ENCODE data around the gene POLA2. TPM values are rescaled to one million over a fixed set of nuclear protein-coding genes. Genes with fewer than 3 reads are reported as not detected.
"Not testable (repeated sequence)": the region's sequence is repeated elsewhere in the genome, so short reads cannot be mapped to it uniquely, and the experiment has no call there.

The POLA2 gene
- total and polyA plus RNA-seq, 4 donors, result 4.5 to 14.2 (median 9.5) TPM

- TF ChIP-seq CTCF (IDR thresholded peaks at IDR 0.05; ENCODE audit: control extremely low read depth, extremely low read depth), result peak; percentile 93
- WGBS, 2 donors, result 9% methylated on average over 13 of the region's 13 CpGs
- H3K9me3 ChIP-seq (ENCODE audit: control insufficient read depth in 4 of 4, insufficient read depth in 3 of 4, low read length in 3 of 4), result no peaks in the 10 kb centered on the region
- H3K4me3 ChIP-seq, result no peak overlapping the region
- H3K9ac ChIP-seq (ENCODE audit: insufficient read depth in 1 of 2, low read length in 2 of 2), result peak overlapping the region in 1 of 2 donors; percentile 23
- DNase-seq (peak; percentile 88 to 95 (median 92)), ATAC-seq (ENCODE audit: insufficient read depth, low FRiP score) (no peak)
- H3K27ac ChIP-seq (ENCODE audit: low read depth in 1 of 2, low read length in 1 of 2), result peak overlapping the region in 1 of 2 donors; percentile 34
- H3K27me3 ChIP-seq (ENCODE audit: control insufficient read depth in 3 of 3, insufficient read depth in 3 of 3, low read length in 2 of 3), result no peaks in the 10 kb centered on the region
- H3K4me1 ChIP-seq (ENCODE audit: control insufficient read depth in 5 of 5, insufficient read depth in 5 of 5, low read length in 5 of 5), result peaks cover 0 to 11% (median 4%) of the 10 kb centered on the region in 5 donors
- H3K36me3 ChIP-seq (ENCODE audit: control insufficient read depth in 4 of 4, insufficient read depth in 4 of 4, low read length in 4 of 4), result no peaks in the 10 kb centered on the region
These were observed 68.2 kb downstream of the POLA2 start for GRCh38 chr11:65329944-65330403.

GRCh38 chr11:65330544-65330943 lies 68.8 kb downstream of the POLA2 start:
- DNase-seq (no peak), ATAC-seq (ENCODE audit: insufficient read depth, low FRiP score) (no peak)
- Histone ChIP-seq H3K27ac (ENCODE audit: low read depth in 1 of 2, low read length in 1 of 2) (no peak overlapping the region), H3K9ac (ENCODE audit: insufficient read depth in 1 of 2, low read length in 2 of 2) (no peak overlapping the region), H3K27me3 (ENCODE audit: control insufficient read depth in 3 of 3, insufficient read depth in 3 of 3, low read length in 2 of 3) (no peaks in the 10 kb centered on the region), H3K4me3 (no peak overlapping the region), H3K4me1 (ENCODE audit: control insufficient read depth in 5 of 5, insufficient read depth in 5 of 5, low read length in 5 of 5) (peaks cover 0 to 16% (median 9%) of the 10 kb centered on the region in 5 donors), H3K36me3 (ENCODE audit: control insufficient read depth in 4 of 4, insufficient read depth in 4 of 4, low read length in 4 of 4) (no peaks in the 10 kb centered on the region), H3K9me3 (ENCODE audit: control insufficient read depth in 4 of 4, insufficient read depth in 3 of 4, low read length in 3 of 4) (no peaks in the 10 kb centered on the region)
- TF ChIP-seq CTCF (IDR thresholded peaks at IDR 0.05; ENCODE audit: control extremely low read depth, extremely low read depth), result no peak
- 82 to 88% methylated on average over 7 of the region's 7 CpGs for WGBS, 2 donors

- H3K4me3 ChIP-seq; ATAC-seq (ENCODE audit: insufficient read depth, low FRiP score); H3K27me3 ChIP-seq (ENCODE audit: control insufficient read depth in 3 of 3, insufficient read depth in 3 of 3, low read length in 2 of 3); H3K27ac ChIP-seq (ENCODE audit: low read depth in 1 of 2, low read length in 1 of 2); H3K36me3 ChIP-seq (ENCODE audit: control insufficient read depth in 4 of 4, insufficient read depth in 4 of 4, low read length in 4 of 4); H3K9ac ChIP-seq (ENCODE audit: insufficient read depth in 1 of 2, low read length in 2 of 2); H3K9me3 ChIP-seq (ENCODE audit: control insufficient read depth in 4 of 4, insufficient read depth in 3 of 4, low read length in 3 of 4); DNase-seq: not testable (repeated sequence)
- peaks cover 0 to 17% (median 9%) of the 10 kb centered on the region in 5 donors for H3K4me1 ChIP-seq (ENCODE audit: control insufficient read depth in 5 of 5, insufficient read depth in 5 of 5, low read length in 5 of 5)
- 87 to 91% methylated on average over 9 of the region's 9 CpGs for WGBS, 2 donors
These were observed 70.8 kb downstream of the POLA2 start for GRCh38 chr11:65332591-65332990.

GRCh38 chr11:65334696-65335295 lies 73.0 kb downstream of the POLA2 start:
- Histone ChIP-seq H3K4me1 (ENCODE audit: control insufficient read depth in 5 of 5, insufficient read depth in 5 of 5, low read length in 5 of 5) (peaks cover 0 to 14% (median 9%) of the 10 kb centered on the region in 5 donors), H3K27me3 (ENCODE audit: control insufficient read depth in 3 of 3, insufficient read depth in 3 of 3, low read length in 2 of 3) (no peaks in the 10 kb centered on the region), H3K4me3 (peak overlapping the region; percentile 94), H3K27ac (ENCODE audit: low read depth in 1 of 2, low read length in 1 of 2) (no peak overlapping the region), H3K36me3 (ENCODE audit: control insufficient read depth in 4 of 4, insufficient read depth in 4 of 4, low read length in 4 of 4) (peaks cover 0 to 9% (median 3%) of the 10 kb centered on the region in 4 donors), H3K9me3 (ENCODE audit: control insufficient read depth in 4 of 4, insufficient read depth in 3 of 4, low read length in 3 of 4) (no peaks in the 10 kb centered on the region), H3K9ac (ENCODE audit: insufficient read depth in 1 of 2, low read length in 2 of 2) (peak overlapping the region; percentile 46 to 86)
- DNase-seq (no peak), ATAC-seq (ENCODE audit: insufficient read depth, low FRiP score) (no peak)
- 25 to 26% methylated on average over 5 of the region's 5 CpGs for WGBS, 2 donors
- no peak for TF ChIP-seq CTCF (IDR thresholded peaks at IDR 0.05; ENCODE audit: control extremely low read depth, extremely low read depth)

All from lung (tissue), 12 donors.